H9 (cell line): ENCODE results near the gene NRXN2. TPM values are rescaled to one million over a fixed set of nuclear protein-coding genes. Genes with fewer than 3 reads are reported as not detected.
A peak's percentile ranks its signal among the peaks of the same experiment; 100 is the strongest.

ENCODE experiments used
- DNase-seq: peaks from one replicate; pipeline ENCODE4 v3.0.0-alpha.2; 2017
- H2AFZ ChIP-seq: one replicate; pipeline ENCODE4 v1.6.1; 2013; ENCODE audit warnings: mild to moderate bottlenecking, low read length, control low read depth, moderate library complexity
- H2AK5ac ChIP-seq: 2 replicates; pipeline ENCODE4 v1.6.1; 2013; ENCODE audit warnings: low read length, control low read depth, mixed read lengths; ENCODE audit not compliant: insufficient read length
- H2BK120ac ChIP-seq: one replicate; pipeline ENCODE4 v1.6.1; 2013; ENCODE audit warnings: low read depth, mild to moderate bottlenecking, low read length, control low read depth, inconsistent platforms; ENCODE audit not compliant: poor library complexity, severe bottlenecking
- H2BK12ac ChIP-seq: 2 replicates; pipeline ENCODE4 v1.6.1; 2013; ENCODE audit warnings: low read length, control low read depth, mixed read lengths, low read depth; ENCODE audit not compliant: insufficient read length
- H2BK15ac ChIP-seq: 2 replicates; pipeline ENCODE4 v1.6.1; 2013; ENCODE audit warnings: low read depth, low read length, control low read depth
- H2BK20ac ChIP-seq: one replicate; pipeline ENCODE4 v1.6.1; 2013; ENCODE audit warnings: low read depth, mild to moderate bottlenecking, low read length, control low read depth, inconsistent platforms; ENCODE audit not compliant: poor library complexity, severe bottlenecking
- H2BK5ac ChIP-seq: 2 replicates; pipeline ENCODE4 v1.6.1; 2013; ENCODE audit warnings: low read length, control low read depth, mixed read lengths; ENCODE audit not compliant: insufficient read length
- H3K14ac ChIP-seq: 2 replicates; pipeline ENCODE4 v1.6.1; 2013; ENCODE audit warnings: low read length, control low read depth; ENCODE audit not compliant: insufficient read depth
- H3K18ac ChIP-seq: 2 replicates; pipeline ENCODE4 v1.6.1; 2013; ENCODE audit warnings: low read depth, mild to moderate bottlenecking, mixed read lengths, low read length, control low read depth; ENCODE audit not compliant: insufficient read length
- H3K23ac ChIP-seq: 2 replicates; pipeline ENCODE4 v1.6.1; 2013; ENCODE audit warnings: low read length, control low read depth, mixed read lengths, low read depth; ENCODE audit not compliant: insufficient read length
- H3K23me2 ChIP-seq: 2 replicates; pipeline ENCODE4 v1.6.1; 2013; ENCODE audit warnings: low read depth, mild to moderate bottlenecking, mixed read lengths, low read length, control low read depth; ENCODE audit not compliant: insufficient read length, poor library complexity, severe bottlenecking
- H3K27ac ChIP-seq: 2 replicates; pipeline ENCODE4 v1.5.1; 2013; ENCODE audit warnings: low read length, control low read depth, mixed read lengths, low read depth; ENCODE audit not compliant: insufficient read length
- H3K27me3 ChIP-seq: 2 replicates; pipeline ENCODE4 v1.6.1; 2013; ENCODE audit warnings: low read length, control low read depth, inconsistent platforms; ENCODE audit not compliant: insufficient read depth
- H3K4ac ChIP-seq: 2 replicates; pipeline ENCODE4 v1.6.1; 2013; ENCODE audit warnings: low read depth, mild to moderate bottlenecking, control low read depth, inconsistent platforms, low read length, moderate library complexity
- H3K4me1 ChIP-seq: 2 replicates; pipeline ENCODE4 v1.6.1; 2013; ENCODE audit warnings: low read length, control low read depth, inconsistent platforms; ENCODE audit not compliant: insufficient read depth
- H3K4me2 ChIP-seq: 2 replicates; pipeline ENCODE4 v1.6.1; 2013; ENCODE audit warnings: low read length, control low read depth, mixed read lengths; ENCODE audit not compliant: insufficient read length, insufficient read depth
- H3K56ac ChIP-seq: 2 replicates; pipeline ENCODE4 v1.6.1; 2013; ENCODE audit warnings: low read depth, mild to moderate bottlenecking, mixed read lengths, low read length, control low read depth; ENCODE audit not compliant: insufficient read length
- H3K79me1 ChIP-seq: 2 replicates; pipeline ENCODE4 v1.6.1; 2013; ENCODE audit warnings: low read depth, mild to moderate bottlenecking, moderate library complexity, low read length, control low read depth, inconsistent platforms; ENCODE audit not compliant: insufficient read depth, poor library complexity, severe bottlenecking
- H3K79me2 ChIP-seq: 2 replicates; pipeline ENCODE4 v1.6.1; 2013; ENCODE audit warnings: low read length, control low read depth, inconsistent platforms; ENCODE audit not compliant: insufficient read depth
- H3K9ac ChIP-seq: 2 replicates; pipeline ENCODE4 v1.6.1; 2013; ENCODE audit warnings: low read length, control low read depth, mixed read lengths; ENCODE audit not compliant: insufficient read length; ENCODE audit errors: extremely low read depth
- H3K9me3 ChIP-seq: one replicate; pipeline ENCODE4 v1.6.1; 2013; ENCODE audit warnings: low read depth, low read length, inconsistent platforms; ENCODE audit not compliant: control insufficient read depth
- H3T11ph ChIP-seq: one replicate; pipeline ENCODE4 v1.6.1; 2013; ENCODE audit warnings: mild to moderate bottlenecking, low read length, control low read depth, inconsistent platforms
- H4K20me1 ChIP-seq: one replicate; pipeline ENCODE4 v1.6.1; 2013; ENCODE audit not compliant: control insufficient read depth, insufficient read length, insufficient read depth
- H4K5ac ChIP-seq: 2 replicates; pipeline ENCODE4 v1.6.1; 2013; ENCODE audit warnings: low read depth, mild to moderate bottlenecking, mixed read lengths, low read length, control low read depth; ENCODE audit not compliant: insufficient read length
- H4K8ac ChIP-seq: replicated peaks from 2 replicates; pipeline ENCODE4 v1.6.1; 2013; ENCODE audit warnings: low read length, control low read depth, mixed read lengths, low read depth; ENCODE audit not compliant: insufficient read length
- H4K91ac ChIP-seq: 2 replicates; pipeline ENCODE4 v1.6.1; 2013; ENCODE audit warnings: low read depth, mild to moderate bottlenecking, moderate library complexity, mixed read lengths, low read length, control low read depth; ENCODE audit not compliant: insufficient read length
- H3K27ac Mint-ChIP-seq, 3 experiments: 2 replicates in 2 of 3; 3 replicates in 1 of 3; pipeline ENCODE4 v1.8.0; 2020 to 2021; ENCODE audit warnings: mixed read lengths in 3 of 3, mild to moderate bottlenecking in 1 of 3, moderate library complexity in 1 of 3
- H3K27me3 Mint-ChIP-seq: 2 replicates; pipeline ENCODE4 v1.8.0; 2021; ENCODE audit warnings: low read depth, mild to moderate bottlenecking, moderate library complexity, mixed read lengths
- H3K36me3 Mint-ChIP-seq, 3 experiments: 2 replicates in 2 of 3; 3 replicates in 1 of 3; pipeline ENCODE4 v1.8.0; 2020 to 2021; ENCODE audit warnings: low read depth in 3 of 3, mixed read lengths in 3 of 3; ENCODE audit not compliant: insufficient read depth in 1 of 3
- H3K4me1 Mint-ChIP-seq, 2 experiments: 2 replicates each; pipeline ENCODE4 v1.8.0; 2020; ENCODE audit warnings: mixed read lengths in 2 of 2
- H3K4me3 Mint-ChIP-seq, 2 experiments: 2 replicates in 1 of 2; 3 replicates in 1 of 2; pipeline ENCODE4 v1.8.0; 2020 to 2021; ENCODE audit warnings: mild to moderate bottlenecking in 2 of 2, mixed read lengths in 2 of 2, moderate library complexity in 1 of 2
- H3K9me3 Mint-ChIP-seq, 2 experiments: 2 replicates in 1 of 2; 3 replicates in 1 of 2; pipeline ENCODE4 v1.8.0; 2020; ENCODE audit warnings: mild to moderate bottlenecking in 2 of 2, mixed read lengths in 2 of 2, moderate library complexity in 1 of 2
- CTCF ChIP-seq: fragments of 200-600 bp; sonication (generic); conservative IDR thresholded peaks from 3 replicates; pipeline ENCODE4 v1.8.0; 2021; ENCODE audit warnings: antibody characterized with exemption, mild to moderate bottlenecking
- WGBS: extraction: QIAGEN DNeasy Blood & Tissue Kit; methylation state at CpG from one replicate; pipeline ENCODE4 v1.1.7; 2013; ENCODE audit warnings: missing lambda C conversion rate, low lambda C conversion rate, mixed read lengths; ENCODE audit not compliant: insufficient read length; ENCODE audit errors: extremely low coverage; 5-methylcytosine and 5-hydroxymethylcytosine counted together
- total RNA-seq: library from RNA; stranded (reverse); gene quantifications from 2 replicates; pipeline ENCODE4 v1.2.1, GENCODE V29; 2021

NRXN2 gene
- total RNA-seq, 1 experiment from 2014 or later: 3.9 TPM

- no peak overlapping the region for H3K23ac ChIP-seq
- H2BK120ac ChIP-seq: no peak overlapping the region
- H3K4ac ChIP-seq: no peak overlapping the region
- Mint-ChIP-seq H3K36me3 (no peaks in the 10 kb centered on the region), H3K4me3 (peak overlapping the region; percentile 71 to 93), H3K27ac (no peak overlapping the region), H3K27me3 (peaks cover 53% of the 10 kb centered on the region), H3K9me3 (no peaks in the 10 kb centered on the region; a peak in 1 of 5 replicates), H3K4me1 (peaks cover 18 to 33% of the 10 kb centered on the region in 2 experiments)
- no peaks in the 10 kb centered on the region for H3K79me2 ChIP-seq
- no CpG with 5 or more reads among the region's 36 CpGs for WGBS
- no peak overlapping the region for H4K91ac ChIP-seq
- no peak overlapping the region for H2BK5ac ChIP-seq
- H3K23me2 ChIP-seq: peaks cover 23% of the 10 kb centered on the region
- H2AFZ ChIP-seq: no peak overlapping the region
- TF ChIP-seq CTCF: no peak
- H2BK20ac ChIP-seq: no peak overlapping the region
- peaks cover 39% of the 10 kb centered on the region for H3K27me3 ChIP-seq
- no peaks in the 10 kb centered on the region for H4K20me1 ChIP-seq
- no peaks in the 10 kb centered on the region for H3K9me3 ChIP-seq
- no peak overlapping the region for H3K27ac ChIP-seq
- H3K14ac ChIP-seq: no peak overlapping the region
- H4K5ac ChIP-seq: no peak overlapping the region
- H3K18ac ChIP-seq: no peak overlapping the region
- no peak overlapping the region for H4K8ac ChIP-seq
- no peaks in the 10 kb centered on the region for H3K79me1 ChIP-seq
- H3K56ac ChIP-seq: no peak overlapping the region
- H3K4me1 ChIP-seq: peaks cover 2% of the 10 kb centered on the region; the same call in 1 of the 2 replicates
- no peak overlapping the region for H3T11ph ChIP-seq
- no peak for DNase-seq
- no peak overlapping the region for H2BK12ac ChIP-seq
- no peak overlapping the region for H3K9ac ChIP-seq
- H3K4me2 ChIP-seq: peak overlapping the region; percentile 69
- H2AK5ac ChIP-seq: no peak overlapping the region
- H2BK15ac ChIP-seq: no peak overlapping the region
Observed at GRCh38 chr11:64642871-64643255, 80.1 kb downstream of the NRXN2 start.
